WTC11 (cell line): ENCODE data around the gene PLIN3.
"Not testable (repeated sequence)": the region's sequence is repeated elsewhere in the genome, so short reads cannot be mapped to it uniquely, and the experiment has no call there.

Source experiments
- CREM ChIP-seq: sonication (generic); formaldehyde crosslinking; IDR thresholded peaks from 2 replicates; pipeline ENCODE4 v1.8.1; 2022; ENCODE audit warnings: mild to moderate bottlenecking, missing genetic modification reagents, moderate library complexity
- ETV6 ChIP-seq: sonication (generic); formaldehyde crosslinking; IDR thresholded peaks from 2 replicates; pipeline ENCODE4 v1.8.1; 2022; ENCODE audit warnings: mild to moderate bottlenecking, missing genetic modification reagents
- NR1H2 ChIP-seq: sonication (generic); formaldehyde crosslinking; IDR thresholded peaks from 2 replicates; pipeline ENCODE4 v1.9.0; 2021; ENCODE audit warnings: mild to moderate bottlenecking, moderate library complexity, missing genetic modification reagents
- RELA ChIP-seq: sonication (generic); formaldehyde crosslinking; IDR thresholded peaks from 2 replicates; pipeline ENCODE4 v1.8.1; 2022; ENCODE audit warnings: missing genetic modification reagents, mild to moderate bottlenecking, borderline replicate concordance
- SP1 ChIP-seq: sonication (generic); formaldehyde crosslinking; conservative IDR thresholded peaks from 2 replicates; pipeline ENCODE4 v1.8.1; 2022; ENCODE audit warnings: missing genetic modification reagents
- TP53 ChIP-seq: sonication (generic); formaldehyde crosslinking; IDR thresholded peaks from 2 replicates; pipeline ENCODE4 v1.8.1; 2023; ENCODE audit warnings: mild to moderate bottlenecking, missing genetic modification reagents
- ZNF121 ChIP-seq: sonication (generic); formaldehyde crosslinking; IDR thresholded peaks from 2 replicates; pipeline ENCODE4 v1.8.0; 2023; ENCODE audit warnings: missing genetic modification reagents
- ZNF416 ChIP-seq: fragments of 250-450 bp; sonication (Bioruptor Pico); IDR thresholded peaks from 2 replicates; pipeline ENCODE4 v1.9.0; 2021; ENCODE audit warnings: mild to moderate bottlenecking, inconsistent platforms
- TF ChIP-seq, protein P1 (sequence below): fragments of 200-600 bp; IDR thresholded peaks from 2 replicates; pipeline ENCODE4 v1.8.0; 2022; ENCODE audit warnings: antibody characterized with exemption
- TF ChIP-seq, protein P2 (sequence below): sonication (generic); formaldehyde crosslinking; IDR thresholded peaks from 2 replicates; pipeline ENCODE4 v1.8.0; 2023; ENCODE audit warnings: mild to moderate bottlenecking, missing genetic modification reagents
- TF ChIP-seq, protein P3 (sequence below): sonication (generic); formaldehyde crosslinking; IDR thresholded peaks from 2 replicates; pipeline ENCODE4 v1.8.1; 2022; ENCODE audit warnings: low read depth, mild to moderate bottlenecking, moderate library complexity, missing genetic modification reagents, borderline replicate concordance
- TF ChIP-seq, protein P4 (sequence below): sonication (generic); formaldehyde crosslinking; IDR thresholded peaks from 2 replicates; pipeline ENCODE4 v1.8.1; 2023; ENCODE audit warnings: mild to moderate bottlenecking, missing genetic modification reagents, moderate library complexity
- TF ChIP-seq, protein P5 (sequence below): sonication (generic); formaldehyde crosslinking; conservative IDR thresholded peaks from 2 replicates; pipeline ENCODE4 v1.8.1; 2022; ENCODE audit warnings: mild to moderate bottlenecking, missing genetic modification reagents
- TF ChIP-seq, protein P6 (sequence below): sonication (generic); formaldehyde crosslinking; IDR thresholded peaks from 2 replicates; pipeline ENCODE4 v1.8.0; 2022; ENCODE audit warnings: mild to moderate bottlenecking, missing genetic modification reagents

DNA sequence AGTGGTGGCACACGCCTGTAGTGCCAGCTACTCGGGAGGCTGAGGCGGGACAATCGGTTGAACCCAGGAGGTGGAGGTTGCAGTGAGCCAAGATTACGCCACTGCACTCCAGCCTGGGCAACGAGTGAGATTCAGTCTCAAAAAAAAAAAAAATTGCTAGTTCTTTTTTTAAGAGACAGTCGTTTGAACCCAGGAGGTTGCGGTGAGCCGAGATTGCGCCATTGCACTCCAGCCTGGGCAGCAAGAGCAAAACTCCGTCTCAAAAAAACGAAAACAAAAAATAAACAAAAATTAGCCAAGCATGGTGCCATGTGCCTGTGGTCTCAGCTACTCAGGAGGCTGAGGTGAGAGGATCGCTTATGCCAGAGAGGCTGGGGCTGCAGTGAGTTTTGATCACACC is 33.4 kb upstream of the PLIN3 start:
- TF ChIP-seq, protein P1, sequence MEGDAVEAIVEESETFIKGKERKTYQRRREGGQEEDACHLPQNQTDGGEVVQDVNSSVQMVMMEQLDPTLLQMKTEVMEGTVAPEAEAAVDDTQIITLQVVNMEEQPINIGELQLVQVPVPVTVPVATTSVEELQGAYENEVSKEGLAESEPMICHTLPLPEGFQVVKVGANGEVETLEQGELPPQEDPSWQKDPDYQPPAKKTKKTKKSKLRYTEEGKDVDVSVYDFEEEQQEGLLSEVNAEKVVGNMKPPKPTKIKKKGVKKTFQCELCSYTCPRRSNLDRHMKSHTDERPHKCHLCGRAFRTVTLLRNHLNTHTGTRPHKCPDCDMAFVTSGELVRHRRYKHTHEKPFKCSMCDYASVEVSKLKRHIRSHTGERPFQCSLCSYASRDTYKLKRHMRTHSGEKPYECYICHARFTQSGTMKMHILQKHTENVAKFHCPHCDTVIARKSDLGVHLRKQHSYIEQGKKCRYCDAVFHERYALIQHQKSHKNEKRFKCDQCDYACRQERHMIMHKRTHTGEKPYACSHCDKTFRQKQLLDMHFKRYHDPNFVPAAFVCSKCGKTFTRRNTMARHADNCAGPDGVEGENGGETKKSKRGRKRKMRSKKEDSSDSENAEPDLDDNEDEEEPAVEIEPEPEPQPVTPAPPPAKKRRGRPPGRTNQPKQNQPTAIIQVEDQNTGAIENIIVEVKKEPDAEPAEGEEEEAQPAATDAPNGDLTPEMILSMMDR, result not testable (repeated sequence)
- not testable (repeated sequence) for TF ChIP-seq TP53 (CRISPR knock-in tag); NR1H2; SP1; ZNF121 (CRISPR knock-in tag); ETV6 (CRISPR knock-in tag); CREM (CRISPR knock-in tag); ZNF416 (CRISPR knock-in tag); RELA (CRISPR knock-in tag)
- TF ChIP-seq, protein P2, sequence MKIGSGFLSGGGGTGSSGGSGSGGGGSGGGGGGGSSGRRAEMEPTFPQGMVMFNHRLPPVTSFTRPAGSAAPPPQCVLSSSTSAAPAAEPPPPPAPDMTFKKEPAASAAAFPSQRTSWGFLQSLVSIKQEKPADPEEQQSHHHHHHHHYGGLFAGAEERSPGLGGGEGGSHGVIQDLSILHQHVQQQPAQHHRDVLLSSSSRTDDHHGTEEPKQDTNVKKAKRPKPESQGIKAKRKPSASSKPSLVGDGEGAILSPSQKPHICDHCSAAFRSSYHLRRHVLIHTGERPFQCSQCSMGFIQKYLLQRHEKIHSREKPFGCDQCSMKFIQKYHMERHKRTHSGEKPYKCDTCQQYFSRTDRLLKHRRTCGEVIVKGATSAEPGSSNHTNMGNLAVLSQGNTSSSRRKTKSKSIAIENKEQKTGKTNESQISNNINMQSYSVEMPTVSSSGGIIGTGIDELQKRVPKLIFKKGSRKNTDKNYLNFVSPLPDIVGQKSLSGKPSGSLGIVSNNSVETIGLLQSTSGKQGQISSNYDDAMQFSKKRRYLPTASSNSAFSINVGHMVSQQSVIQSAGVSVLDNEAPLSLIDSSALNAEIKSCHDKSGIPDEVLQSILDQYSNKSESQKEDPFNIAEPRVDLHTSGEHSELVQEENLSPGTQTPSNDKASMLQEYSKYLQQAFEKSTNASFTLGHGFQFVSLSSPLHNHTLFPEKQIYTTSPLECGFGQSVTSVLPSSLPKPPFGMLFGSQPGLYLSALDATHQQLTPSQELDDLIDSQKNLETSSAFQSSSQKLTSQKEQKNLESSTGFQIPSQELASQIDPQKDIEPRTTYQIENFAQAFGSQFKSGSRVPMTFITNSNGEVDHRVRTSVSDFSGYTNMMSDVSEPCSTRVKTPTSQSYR (CRISPR knock-in tag), result not testable (repeated sequence)
- TF ChIP-seq, protein P3, sequence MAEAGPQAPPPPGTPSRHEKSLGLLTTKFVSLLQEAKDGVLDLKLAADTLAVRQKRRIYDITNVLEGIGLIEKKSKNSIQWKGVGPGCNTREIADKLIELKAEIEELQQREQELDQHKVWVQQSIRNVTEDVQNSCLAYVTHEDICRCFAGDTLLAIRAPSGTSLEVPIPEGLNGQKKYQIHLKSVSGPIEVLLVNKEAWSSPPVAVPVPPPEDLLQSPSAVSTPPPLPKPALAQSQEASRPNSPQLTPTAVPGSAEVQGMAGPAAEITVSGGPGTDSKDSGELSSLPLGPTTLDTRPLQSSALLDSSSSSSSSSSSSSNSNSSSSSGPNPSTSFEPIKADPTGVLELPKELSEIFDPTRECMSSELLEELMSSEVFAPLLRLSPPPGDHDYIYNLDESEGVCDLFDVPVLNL, result not testable (repeated sequence)
- TF ChIP-seq, protein P4, sequence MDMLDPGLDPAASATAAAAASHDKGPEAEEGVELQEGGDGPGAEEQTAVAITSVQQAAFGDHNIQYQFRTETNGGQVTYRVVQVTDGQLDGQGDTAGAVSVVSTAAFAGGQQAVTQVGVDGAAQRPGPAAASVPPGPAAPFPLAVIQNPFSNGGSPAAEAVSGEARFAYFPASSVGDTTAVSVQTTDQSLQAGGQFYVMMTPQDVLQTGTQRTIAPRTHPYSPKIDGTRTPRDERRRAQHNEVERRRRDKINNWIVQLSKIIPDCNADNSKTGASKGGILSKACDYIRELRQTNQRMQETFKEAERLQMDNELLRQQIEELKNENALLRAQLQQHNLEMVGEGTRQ, result not testable (repeated sequence)
- TF ChIP-seq, protein P5, sequence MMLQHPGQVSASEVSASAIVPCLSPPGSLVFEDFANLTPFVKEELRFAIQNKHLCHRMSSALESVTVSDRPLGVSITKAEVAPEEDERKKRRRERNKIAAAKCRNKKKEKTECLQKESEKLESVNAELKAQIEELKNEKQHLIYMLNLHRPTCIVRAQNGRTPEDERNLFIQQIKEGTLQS (CRISPR knock-in tag), result not testable (repeated sequence)
- TF ChIP-seq, protein P6, sequence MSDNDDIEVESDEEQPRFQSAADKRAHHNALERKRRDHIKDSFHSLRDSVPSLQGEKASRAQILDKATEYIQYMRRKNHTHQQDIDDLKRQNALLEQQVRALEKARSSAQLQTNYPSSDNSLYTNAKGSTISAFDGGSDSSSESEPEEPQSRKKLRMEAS, result not testable (repeated sequence)
